IMR-90 (cell line): ENCODE data around the gene C8B. TPM values are rescaled to one million over a fixed set of nuclear protein-coding genes. Genes with fewer than 3 reads are reported as not detected.

Experiments
- ATAC-seq: fragments of 200-7000 bp; cut with Tn5 transposase; 2 replicates; pipeline ENCODE4 v1.9.1; 2020; ENCODE audit warnings: low read depth, mild to moderate bottlenecking, moderate library complexity
- BruUV-seq: library from RNA; stranded (reverse); fragments of 400-500 nt; replicated peaks from 2 replicates; lab custom pipeline; 2021; lab: Mats Ljungman, UMichigan
- CTCF ChIA-PET: fragments of 300-600 bp; formaldehyde crosslinking; extraction: SDS; loops from one replicate; lab custom pipeline; 2021; ENCODE audit warnings: antibody characterized with exemption; lab: Yijun Ruan, JAX
- POLR2A ChIA-PET: fragments of 300-600 bp; sonication (Branson Sonifier 250); formaldehyde crosslinking; loops from one replicate; lab custom pipeline; 2022; ENCODE audit warnings: antibody characterized with exemption; ENCODE audit not compliant: unreplicated experiment; lab: Charles Lee
- DNase-seq: peaks from one replicate; pipeline ENCODE4 v3.0.0; 2013
- H2AFZ ChIP-seq: replicated peaks from 2 replicates; pipeline ENCODE3; 2013; ENCODE audit warnings: low read length, mild to moderate bottlenecking; ENCODE audit not compliant: poor library complexity
- H2AK5ac ChIP-seq: 2 replicates; pipeline ENCODE4 v1.6.1; 2013; ENCODE audit warnings: low read depth, low read length, inconsistent platforms
- H2AK9ac ChIP-seq: replicated peaks from 2 replicates; pipeline ENCODE3; 2013; ENCODE audit warnings: mild to moderate bottlenecking, low read depth, low read length, moderate library complexity; ENCODE audit not compliant: poor library complexity
- H2BK120ac ChIP-seq: 2 replicates; pipeline ENCODE4 v1.6.1; 2013; ENCODE audit warnings: low read depth, low read length, inconsistent platforms
- H2BK15ac ChIP-seq: 3 replicates; pipeline ENCODE4 v1.6.1; 2013; ENCODE audit warnings: low read depth, low read length, inconsistent platforms
- H2BK20ac ChIP-seq: 2 replicates; pipeline ENCODE4 v1.6.1; 2013; ENCODE audit warnings: low read depth, mild to moderate bottlenecking, inconsistent platforms, low read length, moderate library complexity
- H2BK5ac ChIP-seq: 2 replicates; pipeline ENCODE4 v1.6.1; 2013; ENCODE audit warnings: mild to moderate bottlenecking, low read depth, low read length, inconsistent platforms; ENCODE audit not compliant: poor library complexity, severe bottlenecking
- H3K14ac ChIP-seq: replicated peaks from 2 replicates; pipeline ENCODE4 v1.6.1; 2013; ENCODE audit warnings: low read depth, low read length, inconsistent platforms
- H3K18ac ChIP-seq: 2 replicates; pipeline ENCODE4 v1.6.1; 2013; ENCODE audit warnings: low read depth, low read length, control low read depth
- H3K23ac ChIP-seq: 2 replicates; pipeline ENCODE4 v1.6.1; 2013; ENCODE audit warnings: low read depth, low read length, inconsistent platforms
- H3K27ac ChIP-seq: 2 replicates; pipeline ENCODE4 v1.5.1; 2013; ENCODE audit warnings: mild to moderate bottlenecking, control low read depth, low read length; ENCODE audit not compliant: insufficient read depth
- H3K27me3 ChIP-seq: 2 replicates; pipeline ENCODE4 v1.6.1; 2013; ENCODE audit warnings: low read length; ENCODE audit not compliant: control insufficient read depth, insufficient read depth
- H3K36me3 ChIP-seq: 2 replicates; pipeline ENCODE4 v1.6.1; 2013; ENCODE audit warnings: low read length, mixed read lengths; ENCODE audit not compliant: control insufficient read depth, insufficient read depth
- H3K4ac ChIP-seq: 2 replicates; pipeline ENCODE4 v1.6.1; 2013; ENCODE audit warnings: low read depth, low read length, inconsistent platforms
- H3K4me1 ChIP-seq: 2 replicates; pipeline ENCODE4 v1.6.1; 2013; ENCODE audit warnings: low read length, mixed read lengths; ENCODE audit not compliant: control insufficient read depth, insufficient read depth
- H3K4me2 ChIP-seq: 2 replicates; pipeline ENCODE4 v1.6.1; 2013; ENCODE audit warnings: low read depth, mild to moderate bottlenecking, control low read depth, low read length, moderate library complexity
- H3K4me3 ChIP-seq: 2 replicates; pipeline ENCODE4 v1.5.1; 2013; ENCODE audit warnings: low read depth, mild to moderate bottlenecking, control low read depth, low read length, moderate library complexity; ENCODE audit not compliant: insufficient read depth
- H3K56ac ChIP-seq: 2 replicates; pipeline ENCODE4 v1.6.1; 2013; ENCODE audit warnings: low read length, inconsistent platforms; ENCODE audit not compliant: insufficient read depth; ENCODE audit errors: extremely low read depth
- H3K79me1 ChIP-seq, 2 experiments: 2 replicates each; pipeline ENCODE4 v1.6.1; 2013; ENCODE audit warnings: low read length in 2 of 2, inconsistent platforms in 1 of 2, low read depth in 1 of 2
- H3K9ac ChIP-seq: 2 replicates; pipeline ENCODE4 v1.6.1; 2013; ENCODE audit warnings: low read depth, low read length, control low read depth
- H3K9me1 ChIP-seq: 2 replicates; pipeline ENCODE4 v1.6.1; 2013; ENCODE audit warnings: low read length, inconsistent platforms; ENCODE audit not compliant: insufficient read depth
- H3K9me3 ChIP-seq: 2 replicates; pipeline ENCODE4 v1.6.1; 2013; ENCODE audit warnings: low read length; ENCODE audit not compliant: control insufficient read depth, insufficient read depth
- H4K20me1 ChIP-seq: 2 replicates; pipeline ENCODE4 v1.6.1; 2013; ENCODE audit warnings: low read length, inconsistent platforms; ENCODE audit not compliant: insufficient read depth
- H4K5ac ChIP-seq: 2 replicates; pipeline ENCODE4 v1.6.1; 2013; ENCODE audit warnings: mild to moderate bottlenecking, low read depth, low read length, control low read depth
- H4K8ac ChIP-seq, 2 experiments: 2 replicates each; pipeline ENCODE4 v1.6.1; 2013; ENCODE audit warnings: low read depth in 2 of 2, low read length in 2 of 2, control low read depth in 1 of 2, inconsistent platforms in 1 of 2
- H4K91ac ChIP-seq: 2 replicates; pipeline ENCODE4 v1.6.1; 2013; ENCODE audit warnings: low read depth, low read length, inconsistent platforms; ENCODE audit not compliant: insufficient read depth
- BHLHE40 ChIP-seq: fragments of 150-350 bp; IDR thresholded peaks from 2 replicates; pipeline ENCODE4 v1.6.1; 2016; ENCODE audit warnings: mild to moderate bottlenecking, low read depth, low read length
- CEBPB ChIP-seq: IDR thresholded peaks from 2 replicates; pipeline ENCODE4 v1.6.1; 2012; ENCODE audit warnings: low read depth, low read length, improper control_type of control experiment
- CHD1 ChIP-seq: IDR thresholded peaks from 2 replicates; pipeline ENCODE4 v1.6.1; 2012; ENCODE audit warnings: low read depth, low read length, improper control_type of control experiment
- ELK1 ChIP-seq: fragments of 150-350 bp; IDR thresholded peaks from 2 replicates; pipeline ENCODE4 v1.6.1; 2016; ENCODE audit warnings: low read depth, mild to moderate bottlenecking, low read length, moderate library complexity, borderline replicate concordance
- FOS ChIP-seq: fragments of 150-350 bp; IDR thresholded peaks from 2 replicates; pipeline ENCODE4 v1.6.1; 2016; ENCODE audit warnings: low read depth, low read length
- MAFK ChIP-seq: IDR thresholded peaks from 2 replicates; pipeline ENCODE4 v1.6.1; 2012; ENCODE audit warnings: low read depth, low read length, improper control_type of control experiment
- MAZ ChIP-seq: IDR thresholded peaks from 2 replicates; pipeline ENCODE4 v1.6.1; 2012; ENCODE audit warnings: low read depth, mild to moderate bottlenecking, low read length, improper control_type of control experiment, moderate library complexity, borderline replicate concordance
- MXI1 ChIP-seq: IDR thresholded peaks from 2 replicates; pipeline ENCODE4 v1.6.1; 2012; ENCODE audit warnings: low read depth, mild to moderate bottlenecking, low read length, moderate library complexity, borderline replicate concordance
- NFE2L2 ChIP-seq: fragments of 150-350 bp; IDR thresholded peaks from 2 replicates; pipeline ENCODE4 v1.6.1; 2016; ENCODE audit warnings: low read depth, mild to moderate bottlenecking, low read length
- POLR2A ChIP-seq: IDR thresholded peaks from 2 replicates; pipeline ENCODE4 v1.6.1; 2012; ENCODE audit warnings: mild to moderate bottlenecking, low read depth, low read length
- RAD21 ChIP-seq: IDR thresholded peaks from 2 replicates; pipeline ENCODE4 v1.6.1; 2012; ENCODE audit warnings: low read length, improper control_type of control experiment
- RCOR1 ChIP-seq: IDR thresholded peaks from 2 replicates; pipeline ENCODE4 v1.6.1; 2012; ENCODE audit warnings: mild to moderate bottlenecking, low read length, improper control_type of control experiment; ENCODE audit not compliant: insufficient replicate concordance
- RFX5 ChIP-seq: IDR thresholded peaks from 2 replicates; pipeline ENCODE4 v1.8.0; 2012; ENCODE audit warnings: low read depth, mild to moderate bottlenecking, low read length, moderate library complexity
- SMC3 ChIP-seq: fragments of 150-350 bp; IDR thresholded peaks from 2 replicates; pipeline ENCODE4 v1.6.1; 2016; ENCODE audit warnings: low read depth, mild to moderate bottlenecking, antibody characterized with exemption, low read length, moderate library complexity
- USF2 ChIP-seq: fragments of 150-350 bp; IDR thresholded peaks from 2 replicates; pipeline ENCODE4 v1.6.1; 2017; ENCODE audit warnings: mild to moderate bottlenecking, antibody characterized with exemption, low read length, low read depth
- WGBS, 2 experiments: methylation state at CpG; one replicate each; pipeline versions ENCODE4 v1.1.5 to v1.1.7; 2013; ENCODE audit warnings: missing lambda C conversion rate in 2 of 2; ENCODE audit not compliant: insufficient read length in 1 of 2; ENCODE audit errors: extremely low coverage in 2 of 2; 5-methylcytosine and 5-hydroxymethylcytosine counted together
- dilution Hi-C: fragments of 300-500 bp; cut with HindIII; formaldehyde crosslinking; loops from one replicate; pipeline ENCODE4 v1.14.3; 2018; ENCODE audit warnings: low sequenced_read_pairs; ENCODE audit not compliant: unreplicated experiment
- in situ Hi-C: fragments of 300-500 bp; cut with MboI; formaldehyde crosslinking; loops from 3 replicates; pipeline ENCODE4 v1.14.3; 2019; ENCODE audit warnings: low sequenced_read_pairs, inconsistent platforms, mixed read lengths
- intact Hi-C: fragments of 100-400 bp; cut with micrococcal nuclease; formaldehyde crosslinking; loops from 2 replicates; pipeline ENCODE4 v1.10.0; 2022
- polyA plus RNA-seq, 3 experiments: library from polyadenylated mRNA; depleted of rRNA; stranded (reverse); fragments of >200 nt; gene quantifications; 2 replicates each; pipeline ENCODE4 v1.2.3, GENCODE V29; 2012; ENCODE audit warnings: low replicate concordance in 1 of 3
- total RNA-seq: library from RNA; depleted of rRNA; stranded (reverse); fragments of >200 nt; gene quantifications from 2 replicates; pipeline ENCODE4 v1.2.3, GENCODE V29; 2012
- TF ChIP-seq, protein P1 (sequence below): conservative IDR thresholded peaks from 2 replicates; pipeline ENCODE4 v1.5.1; 2012; ENCODE audit warnings: mild to moderate bottlenecking, low read depth, low read length, improper control_type of control experiment

C8B gene
- total and polyA plus RNA-seq, 2 of the 4 experiments (the other 2 are of a cell fraction) = not detected

GRCh38 chr1:56964349-56965017, 1.3 kb downstream of the C8B start:
- DNase-seq = no peak
- H2BK5ac ChIP-seq = no peak overlapping the region
- CTCF ChIA-PET = interaction anchor here (0.6 kb wide), 1 partner anchor 334 kb away, joined by 4 read pairs; no protein-coding TSS in a partner anchor
- no peaks in the 10 kb centered on the region for H4K20me1 ChIP-seq
- no peak overlapping the region for H3K18ac ChIP-seq
- no TSS peak for BruUV-seq
- no peak overlapping the region for H4K8ac ChIP-seq
- no peak overlapping the region for H2BK120ac ChIP-seq
- in situ Hi-C loops (no loop called here), dilution Hi-C loops (no loop called here), intact Hi-C loops (loop anchor here (5.0 kb wide), 1 partner anchor 132 kb away; no protein-coding TSS in a partner anchor)
- H4K5ac ChIP-seq = no peak overlapping the region
- H3K23ac ChIP-seq = no peak overlapping the region
- H2AFZ ChIP-seq = no peak overlapping the region
- H3K9ac ChIP-seq = no peak overlapping the region
- POLR2A ChIA-PET = no interaction called here
- H3K56ac ChIP-seq = no peak overlapping the region
- no peak overlapping the region for H2BK20ac ChIP-seq
- H2BK15ac ChIP-seq = no peak overlapping the region
- H3K36me3 ChIP-seq = no peaks in the 10 kb centered on the region
- no peak overlapping the region for H2AK5ac ChIP-seq
- TF ChIP-seq MAFK (no peak), CHD1 (no peak), SMC3 (no peak), RAD21 (no peak), BHLHE40 (no peak), RCOR1 (no peak), RFX5 (no peak), MXI1 (no peak), CEBPB (no peak), ELK1 (no peak), USF2 (no peak), MAZ (no peak), NFE2L2 (no peak), FOS (no peak), POLR2A (no peak)
- TF ChIP-seq, protein P1, sequence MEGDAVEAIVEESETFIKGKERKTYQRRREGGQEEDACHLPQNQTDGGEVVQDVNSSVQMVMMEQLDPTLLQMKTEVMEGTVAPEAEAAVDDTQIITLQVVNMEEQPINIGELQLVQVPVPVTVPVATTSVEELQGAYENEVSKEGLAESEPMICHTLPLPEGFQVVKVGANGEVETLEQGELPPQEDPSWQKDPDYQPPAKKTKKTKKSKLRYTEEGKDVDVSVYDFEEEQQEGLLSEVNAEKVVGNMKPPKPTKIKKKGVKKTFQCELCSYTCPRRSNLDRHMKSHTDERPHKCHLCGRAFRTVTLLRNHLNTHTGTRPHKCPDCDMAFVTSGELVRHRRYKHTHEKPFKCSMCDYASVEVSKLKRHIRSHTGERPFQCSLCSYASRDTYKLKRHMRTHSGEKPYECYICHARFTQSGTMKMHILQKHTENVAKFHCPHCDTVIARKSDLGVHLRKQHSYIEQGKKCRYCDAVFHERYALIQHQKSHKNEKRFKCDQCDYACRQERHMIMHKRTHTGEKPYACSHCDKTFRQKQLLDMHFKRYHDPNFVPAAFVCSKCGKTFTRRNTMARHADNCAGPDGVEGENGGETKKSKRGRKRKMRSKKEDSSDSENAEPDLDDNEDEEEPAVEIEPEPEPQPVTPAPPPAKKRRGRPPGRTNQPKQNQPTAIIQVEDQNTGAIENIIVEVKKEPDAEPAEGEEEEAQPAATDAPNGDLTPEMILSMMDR = no peak
- no peak for ATAC-seq
- H3K9me1 ChIP-seq = no peaks in the 10 kb centered on the region
- no peaks in the 10 kb centered on the region for H3K9me3 ChIP-seq
- H3K4me2 ChIP-seq = no peak overlapping the region
- 87% methylated on average over 5 of the region's 9 CpGs; no CpG with 5 or more reads in 1 of the 2 experiments for WGBS, 2 experiments
- no peak overlapping the region for H3K14ac ChIP-seq
- no peak overlapping the region for H4K91ac ChIP-seq
- no peak overlapping the region for H3K4me3 ChIP-seq
- H3K79me1 ChIP-seq = no peaks in the 10 kb centered on the region
- H3K4me1 ChIP-seq = no peaks in the 10 kb centered on the region; the same call in 1 of the 2 replicates
- no peak overlapping the region for H3K4ac ChIP-seq
- H3K27ac ChIP-seq = no peak overlapping the region
- H2AK9ac ChIP-seq = no peak overlapping the region
- H3K27me3 ChIP-seq = no peaks in the 10 kb centered on the region; the same call in 1 of the 2 replicates
